HL-60 (cell line): ENCODE results near the gene IBSP.

Source experiments
- DNase-seq, 2 experiments: peaks; one replicate each; pipeline ENCODE4 v3.0.0-alpha.2; 2010 to 2020; ENCODE audit warnings: low read depth in 1 of 2, low spot score in 1 of 2
- H3K27ac ChIP-seq: fragments of 250-450 bp; sonication (Bioruptor Pico); replicated peaks from 2 replicates; pipeline ENCODE4 v1.5.1; 2020; ENCODE audit warnings: mild to moderate bottlenecking, moderate library complexity
- H3K27me3 ChIP-seq: fragments of 250-450 bp; sonication (Bioruptor Pico); 2 replicates; pipeline ENCODE4 v1.5.1; 2021; ENCODE audit warnings: mild to moderate bottlenecking, moderate library complexity; ENCODE audit not compliant: insufficient read depth, poor library complexity, severe bottlenecking
- H3K4me3 ChIP-seq: replicated peaks from 2 replicates; pipeline ENCODE4 v1.5.1; 2011; ENCODE audit warnings: mild to moderate bottlenecking, control low read depth, low read length; ENCODE audit not compliant: insufficient read depth
- CTCF ChIP-seq: IDR thresholded peaks from one replicate; pipeline ENCODE4 v1.5.1; 2011; ENCODE audit warnings: low read length, control low read depth, inconsistent platforms; ENCODE audit not compliant: insufficient read depth
- GABPA ChIP-seq: IDR thresholded peaks from 2 replicates; pipeline ENCODE4 v1.6.1; 2012; ENCODE audit warnings: low read depth
- POLR2AphosphoS5 ChIP-seq: IDR thresholded peaks from 2 replicates; pipeline ENCODE4 v1.6.1; 2012; ENCODE audit warnings: low read depth
- REST ChIP-seq: IDR thresholded peaks from 2 replicates; pipeline ENCODE4 v1.6.1; 2012; ENCODE audit warnings: low read depth; ENCODE audit not compliant: insufficient replicate concordance
- SPI1 ChIP-seq: IDR thresholded peaks from 2 replicates; pipeline ENCODE4 v1.6.1; 2012; ENCODE audit warnings: low read depth, mild to moderate bottlenecking, borderline replicate concordance

The IBSP gene

GRCh38 chr4:87823200-87823599, 23.8 kb downstream of the IBSP start:
- Histone ChIP-seq H3K4me3 (no peak overlapping the region), H3K27me3 (no peaks in the 10 kb centered on the region), H3K27ac (no peak overlapping the region)
- TF ChIP-seq GABPA = no peak
- TF ChIP-seq SPI1 = no peak
- TF ChIP-seq CTCF = no peak
- no peak for DNase-seq

- Histone ChIP-seq H3K4me3 (no peak overlapping the region), H3K27ac (no peak overlapping the region), H3K27me3 (no peaks in the 10 kb centered on the region)
- no peak for DNase-seq
- TF ChIP-seq GABPA (no peak), POLR2AphosphoS5 (no peak), REST (no peak), SPI1 (no peak), CTCF (no peak)
Measured at GRCh38 chr4:87823724-87824123, 24.4 kb downstream of the IBSP start.

GRCh38 chr4:87824352-87824751, 25.0 kb downstream of the IBSP start:
- Histone ChIP-seq H3K4me3 (no peak overlapping the region), H3K27ac (no peak overlapping the region), H3K27me3 (no peaks in the 10 kb centered on the region)
- no peak for TF ChIP-seq REST
- no peak for TF ChIP-seq SPI1
- TF ChIP-seq POLR2AphosphoS5 = no peak
- TF ChIP-seq CTCF = no peak
- no peak for TF ChIP-seq GABPA
- DNase-seq = no peak

- no peak for DNase-seq
- no peak for TF ChIP-seq REST
- TF ChIP-seq SPI1 = no peak
- Histone ChIP-seq H3K27me3 (no peaks in the 10 kb centered on the region), H3K27ac (no peak within 1 kb of the TSS), H3K4me3 (no peak within 1 kb of the TSS)
Measured at GRCh38 chr4:87832669-87833068, 33.3 kb downstream of the IBSP start, which contains the start of gene MEPE. MEPE (plus strand) TSS chr4:87832969; CDS start chr4:87834715, 1,746 bp downstream.
